T-cell (primary cell): Measurements from ENCODE around the gene ADGRB2. TPM values are rescaled to one million over a fixed set of nuclear protein-coding genes. Genes with fewer than 3 reads are reported as not detected.

Experiments
- total RNA-seq, 35 experiments: library from RNA in 6 of 35; stranded (reverse) in 6 of 35; fragments of 120-200 nt in 1 of 35; gene quantifications; one replicate each; pipeline versions ENCODE4 v1.2.1 to v1.2.4 and lab custom pipeline; 2013 to 2026

Gene ADGRB2
- total RNA-seq, 5 donors from 2014 or later (not counting 1 experiment from before 2014, with no cell fraction given) = 0.65 to 3.4 (median 0.98) TPM

Other genes with a start within 250 kb of the ADGRB2 start
- gene TINAGL1, start 187.8 kb downstream of the ADGRB2 start, total RNA-seq = under 1 TPM in 3 of 5 donors, not detected in 2; 0.43 to 0.61 (median 0.44) TPM
- not detected for gene HCRTR1, start 146.7 kb downstream of the ADGRB2 start, total RNA-seq
- gene PEF1, start 119.5 kb downstream of the ADGRB2 start, total RNA-seq = 10 to 100 TPM; 38.7 to 49.8 (median 42.4) TPM
- under 1 TPM in 3 of 5 donors, not detected in 2; 0.41 to 0.67 (median 0.59) TPM for gene COL16A1, start 60.3 kb downstream of the ADGRB2 start, total RNA-seq
- gene SPOCD1, start 51.7 kb upstream of the ADGRB2 start, total RNA-seq = not detected
- 100 to 1,000 TPM; 187 to 341 (median 224) TPM for gene PTP4A2, start 174.0 kb upstream of the ADGRB2 start, total RNA-seq
- 100 to 1,000 TPM in 3 of 5 donors, 10 to 100 TPM in 2; 98.9 to 115 (median 111) TPM for gene KHDRBS1, start 249.5 kb upstream of the ADGRB2 start, total RNA-seq